H9 (cell line): ENCODE data around the gene JMJD1C. TPM values are rescaled to one million over a fixed set of nuclear protein-coding genes. Genes with fewer than 3 reads are reported as not detected.

ENCODE experiments used
- DNase-seq: peaks from one replicate; pipeline ENCODE4 v3.0.0-alpha.2; 2017
- H2AFZ ChIP-seq: one replicate; pipeline ENCODE4 v1.6.1; 2013; ENCODE audit warnings: mild to moderate bottlenecking, low read length, control low read depth, moderate library complexity
- H2AK5ac ChIP-seq: 2 replicates; pipeline ENCODE4 v1.6.1; 2013; ENCODE audit warnings: low read length, control low read depth, mixed read lengths; ENCODE audit not compliant: insufficient read length
- H2BK120ac ChIP-seq: one replicate; pipeline ENCODE4 v1.6.1; 2013; ENCODE audit warnings: low read depth, mild to moderate bottlenecking, low read length, control low read depth, inconsistent platforms; ENCODE audit not compliant: poor library complexity, severe bottlenecking
- H2BK12ac ChIP-seq: 2 replicates; pipeline ENCODE4 v1.6.1; 2013; ENCODE audit warnings: low read length, control low read depth, mixed read lengths, low read depth; ENCODE audit not compliant: insufficient read length
- H2BK15ac ChIP-seq: 2 replicates; pipeline ENCODE4 v1.6.1; 2013; ENCODE audit warnings: low read depth, low read length, control low read depth
- H2BK20ac ChIP-seq: one replicate; pipeline ENCODE4 v1.6.1; 2013; ENCODE audit warnings: low read depth, mild to moderate bottlenecking, low read length, control low read depth, inconsistent platforms; ENCODE audit not compliant: poor library complexity, severe bottlenecking
- H2BK5ac ChIP-seq: 2 replicates; pipeline ENCODE4 v1.6.1; 2013; ENCODE audit warnings: low read length, control low read depth, mixed read lengths; ENCODE audit not compliant: insufficient read length
- H3K14ac ChIP-seq: 2 replicates; pipeline ENCODE4 v1.6.1; 2013; ENCODE audit warnings: low read length, control low read depth; ENCODE audit not compliant: insufficient read depth
- H3K18ac ChIP-seq: 2 replicates; pipeline ENCODE4 v1.6.1; 2013; ENCODE audit warnings: low read depth, mild to moderate bottlenecking, mixed read lengths, low read length, control low read depth; ENCODE audit not compliant: insufficient read length
- H3K23ac ChIP-seq: 2 replicates; pipeline ENCODE4 v1.6.1; 2013; ENCODE audit warnings: low read length, control low read depth, mixed read lengths, low read depth; ENCODE audit not compliant: insufficient read length
- H3K23me2 ChIP-seq: 2 replicates; pipeline ENCODE4 v1.6.1; 2013; ENCODE audit warnings: low read depth, mild to moderate bottlenecking, mixed read lengths, low read length, control low read depth; ENCODE audit not compliant: insufficient read length, poor library complexity, severe bottlenecking
- H3K27ac ChIP-seq: 2 replicates; pipeline ENCODE4 v1.5.1; 2013; ENCODE audit warnings: low read length, control low read depth, mixed read lengths, low read depth; ENCODE audit not compliant: insufficient read length
- H3K27me3 ChIP-seq: 2 replicates; pipeline ENCODE4 v1.6.1; 2013; ENCODE audit warnings: low read length, control low read depth, inconsistent platforms; ENCODE audit not compliant: insufficient read depth
- H3K4ac ChIP-seq: 2 replicates; pipeline ENCODE4 v1.6.1; 2013; ENCODE audit warnings: low read depth, mild to moderate bottlenecking, control low read depth, inconsistent platforms, low read length, moderate library complexity
- H3K4me1 ChIP-seq: 2 replicates; pipeline ENCODE4 v1.6.1; 2013; ENCODE audit warnings: low read length, control low read depth, inconsistent platforms; ENCODE audit not compliant: insufficient read depth
- H3K4me2 ChIP-seq: 2 replicates; pipeline ENCODE4 v1.6.1; 2013; ENCODE audit warnings: low read length, control low read depth, mixed read lengths; ENCODE audit not compliant: insufficient read length, insufficient read depth
- H3K56ac ChIP-seq: 2 replicates; pipeline ENCODE4 v1.6.1; 2013; ENCODE audit warnings: low read depth, mild to moderate bottlenecking, mixed read lengths, low read length, control low read depth; ENCODE audit not compliant: insufficient read length
- H3K79me1 ChIP-seq: 2 replicates; pipeline ENCODE4 v1.6.1; 2013; ENCODE audit warnings: low read depth, mild to moderate bottlenecking, moderate library complexity, low read length, control low read depth, inconsistent platforms; ENCODE audit not compliant: insufficient read depth, poor library complexity, severe bottlenecking
- H3K79me2 ChIP-seq: 2 replicates; pipeline ENCODE4 v1.6.1; 2013; ENCODE audit warnings: low read length, control low read depth, inconsistent platforms; ENCODE audit not compliant: insufficient read depth
- H3K9ac ChIP-seq: 2 replicates; pipeline ENCODE4 v1.6.1; 2013; ENCODE audit warnings: low read length, control low read depth, mixed read lengths; ENCODE audit not compliant: insufficient read length; ENCODE audit errors: extremely low read depth
- H3K9me3 ChIP-seq: one replicate; pipeline ENCODE4 v1.6.1; 2013; ENCODE audit warnings: low read depth, low read length, inconsistent platforms; ENCODE audit not compliant: control insufficient read depth
- H3T11ph ChIP-seq: one replicate; pipeline ENCODE4 v1.6.1; 2013; ENCODE audit warnings: mild to moderate bottlenecking, low read length, control low read depth, inconsistent platforms
- H4K20me1 ChIP-seq: one replicate; pipeline ENCODE4 v1.6.1; 2013; ENCODE audit not compliant: control insufficient read depth, insufficient read length, insufficient read depth
- H4K5ac ChIP-seq: 2 replicates; pipeline ENCODE4 v1.6.1; 2013; ENCODE audit warnings: low read depth, mild to moderate bottlenecking, mixed read lengths, low read length, control low read depth; ENCODE audit not compliant: insufficient read length
- H4K8ac ChIP-seq: replicated peaks from 2 replicates; pipeline ENCODE4 v1.6.1; 2013; ENCODE audit warnings: low read length, control low read depth, mixed read lengths, low read depth; ENCODE audit not compliant: insufficient read length
- H4K91ac ChIP-seq: 2 replicates; pipeline ENCODE4 v1.6.1; 2013; ENCODE audit warnings: low read depth, mild to moderate bottlenecking, moderate library complexity, mixed read lengths, low read length, control low read depth; ENCODE audit not compliant: insufficient read length
- H3K27ac Mint-ChIP-seq, 3 experiments: 2 replicates in 2 of 3; 3 replicates in 1 of 3; pipeline ENCODE4 v1.8.0; 2020 to 2021; ENCODE audit warnings: mixed read lengths in 3 of 3, mild to moderate bottlenecking in 1 of 3, moderate library complexity in 1 of 3
- H3K27me3 Mint-ChIP-seq: 2 replicates; pipeline ENCODE4 v1.8.0; 2021; ENCODE audit warnings: low read depth, mild to moderate bottlenecking, moderate library complexity, mixed read lengths
- H3K36me3 Mint-ChIP-seq, 3 experiments: 2 replicates in 2 of 3; 3 replicates in 1 of 3; pipeline ENCODE4 v1.8.0; 2020 to 2021; ENCODE audit warnings: low read depth in 3 of 3, mixed read lengths in 3 of 3; ENCODE audit not compliant: insufficient read depth in 1 of 3
- H3K4me1 Mint-ChIP-seq, 2 experiments: 2 replicates each; pipeline ENCODE4 v1.8.0; 2020; ENCODE audit warnings: mixed read lengths in 2 of 2
- H3K4me3 Mint-ChIP-seq, 2 experiments: 2 replicates in 1 of 2; 3 replicates in 1 of 2; pipeline ENCODE4 v1.8.0; 2020 to 2021; ENCODE audit warnings: mild to moderate bottlenecking in 2 of 2, mixed read lengths in 2 of 2, moderate library complexity in 1 of 2
- H3K9me3 Mint-ChIP-seq, 2 experiments: 2 replicates in 1 of 2; 3 replicates in 1 of 2; pipeline ENCODE4 v1.8.0; 2020; ENCODE audit warnings: mild to moderate bottlenecking in 2 of 2, mixed read lengths in 2 of 2, moderate library complexity in 1 of 2
- CTCF ChIP-seq: fragments of 200-600 bp; sonication (generic); conservative IDR thresholded peaks from 3 replicates; pipeline ENCODE4 v1.8.0; 2021; ENCODE audit warnings: antibody characterized with exemption, mild to moderate bottlenecking
- WGBS: extraction: QIAGEN DNeasy Blood & Tissue Kit; methylation state at CpG from one replicate; pipeline ENCODE4 v1.1.7; 2013; ENCODE audit warnings: missing lambda C conversion rate, low lambda C conversion rate, mixed read lengths; ENCODE audit not compliant: insufficient read length; ENCODE audit errors: extremely low coverage; 5-methylcytosine and 5-hydroxymethylcytosine counted together
- total RNA-seq: library from RNA; stranded (reverse); gene quantifications from 2 replicates; pipeline ENCODE4 v1.2.1, GENCODE V29; 2021

The JMJD1C gene
- total RNA-seq, 1 experiment from 2014 or later = 200 TPM

GRCh38 chr10:63503395-63503794 is 37.6 kb upstream of the JMJD1C start:
- Histone ChIP-seq H2BK5ac (no peak overlapping the region), H2BK15ac (no peak overlapping the region), H2BK12ac (no peak overlapping the region), H3K18ac (no peak overlapping the region), H3K56ac (no peak overlapping the region), H3K4me1 (peaks cover 11% of the 10 kb centered on the region; the same call in 1 of the 2 replicates), H3K27ac (peak overlapping the region; percentile 75), H3K4ac (no peak overlapping the region), H2BK20ac (no peak overlapping the region), H3K79me2 (peaks cover 9% of the 10 kb centered on the region; the same call in 1 of the 2 replicates), H3K27me3 (no peaks in the 10 kb centered on the region), H4K5ac (no peak overlapping the region), H2AK5ac (no peak overlapping the region), H3K79me1 (no peaks in the 10 kb centered on the region), H2BK120ac (no peak overlapping the region), H4K8ac (no peak overlapping the region), H3K23me2 (no peaks in the 10 kb centered on the region), H3K14ac (no peak overlapping the region), H3T11ph (no peak overlapping the region), H4K91ac (no peak overlapping the region), H3K4me2 (no peak overlapping the region), H2AFZ (no peak overlapping the region), H3K9ac (no peak overlapping the region), H3K9me3 (no peaks in the 10 kb centered on the region), H3K23ac (no peak overlapping the region), H4K20me1 (no peaks in the 10 kb centered on the region)
- DNase-seq = no peak
- TF ChIP-seq CTCF = no peak
- Mint-ChIP-seq H3K9me3 (no peaks in the 10 kb centered on the region; a peak in 1 of 5 replicates), H3K4me1 (peaks cover 32 to 34% of the 10 kb centered on the region in 2 experiments), H3K27ac (peak overlapping the region; percentile 17 to 98 (median 23); a peak in 4 of 7 replicates), H3K36me3 (peaks cover 3 to 6% (median 4%) of the 10 kb centered on the region in 3 experiments; a peak in 4 of 7 replicates), H3K4me3 (no peak overlapping the region), H3K27me3 (no peaks in the 10 kb centered on the region)
- no CpG with 5 or more reads among the region's 4 CpGs for WGBS
